Stimulated activated CD8-positive, alpha-beta memory T cell treated with anti-CD3 and anti-CD28 coated beads, Interleukin-4, amount 100 ng/mL, for 4 hours (primary cell): ENCODE data around the gene NEUROG2.
"Not testable (repeated sequence)": the region's sequence is repeated elsewhere in the genome, so short reads cannot be mapped to it uniquely, and the experiment has no call there.

ENCODE experiments used
- DNase-seq, 2 donors: peaks; one replicate each; pipeline ENCODE4 v3.0.0-alpha.2; 2020; ENCODE audit warnings: low read depth in 2 of 2, low spot score in 1 of 2

NEUROG2 gene

GRCh38 chr4:112492321-112492720 lies 23.7 kb downstream of the NEUROG2 start:
- DNase-seq, result no peak

DNA sequence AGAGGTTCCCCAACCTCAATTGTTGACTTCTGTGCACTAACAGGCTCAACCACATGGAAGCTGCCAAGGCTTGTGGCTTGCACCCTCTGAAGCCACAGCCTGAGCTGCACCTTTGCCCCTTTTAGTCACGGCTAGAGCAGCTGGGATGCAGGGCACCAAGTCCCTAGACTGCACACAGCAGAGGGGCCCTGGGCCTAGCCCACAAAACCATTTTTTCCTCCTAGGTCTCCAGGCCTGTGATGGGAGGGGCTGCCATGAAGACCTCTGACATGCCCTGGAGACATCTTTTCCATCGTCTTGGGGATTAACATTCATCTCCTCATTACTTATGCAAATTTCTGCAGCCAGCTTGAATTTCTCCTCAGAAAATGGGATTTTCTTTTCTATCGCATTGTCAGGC lies 25.2 kb downstream of the NEUROG2 start:
- not testable (repeated sequence) for DNase-seq

DNA sequence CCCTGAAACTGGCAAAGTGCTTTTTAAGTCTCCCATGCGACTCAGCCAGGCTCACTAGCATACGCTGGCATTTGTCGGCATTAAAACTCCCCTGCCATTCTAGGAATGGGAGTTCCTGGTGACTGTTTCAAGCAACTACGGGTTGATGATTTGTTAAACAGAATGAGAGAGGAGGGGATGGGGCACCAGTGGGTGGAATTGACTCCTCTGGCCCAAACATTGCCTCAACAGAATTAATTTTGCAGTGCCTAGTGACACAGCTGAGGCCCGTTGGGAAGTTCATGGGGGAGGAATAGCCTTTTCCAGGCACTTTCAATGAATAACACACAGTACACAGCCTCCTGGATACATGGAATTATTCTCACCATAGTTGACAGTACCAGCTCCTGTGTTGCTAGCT lies 30.1 kb downstream of the NEUROG2 start:
- DNase-seq, result no peak

DNA sequence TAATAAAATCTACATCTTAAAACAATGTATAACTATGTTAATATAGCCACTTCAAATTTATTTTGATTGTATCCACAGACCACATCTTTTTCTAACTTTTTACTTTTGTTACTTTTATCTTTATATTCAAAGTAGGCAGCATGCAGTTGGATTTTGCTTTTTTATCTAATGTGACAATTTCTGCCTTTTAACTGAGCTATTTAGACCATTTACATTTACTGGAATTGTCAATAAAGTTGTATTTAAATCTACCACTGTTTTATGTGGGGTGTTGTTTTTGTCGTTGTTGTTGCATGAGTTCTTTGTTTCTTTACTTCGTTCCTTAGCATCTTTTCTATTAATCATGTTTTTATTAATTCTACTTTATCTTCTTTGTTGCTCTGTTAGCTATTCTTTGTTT lies 42.0 kb downstream of the NEUROG2 start:
- no peak for DNase-seq

DNA sequence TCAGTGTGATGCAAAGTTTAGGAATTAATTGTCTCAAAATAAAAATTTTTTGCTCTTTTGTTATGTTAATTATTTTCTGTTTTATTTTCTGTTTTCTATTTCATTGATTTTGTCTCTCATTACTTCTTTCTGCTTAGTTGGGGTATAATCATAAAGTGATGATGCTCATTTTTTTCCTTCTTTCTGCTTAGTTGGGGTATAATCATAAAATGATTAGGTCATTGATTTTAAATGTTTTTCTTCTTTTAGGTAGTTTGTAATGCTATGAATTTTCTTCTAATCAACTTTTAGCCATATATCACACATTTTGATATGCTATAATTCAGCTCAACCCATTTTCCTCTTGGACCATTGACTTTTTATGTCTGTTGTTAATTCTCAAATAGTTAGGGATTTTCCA lies 43.7 kb downstream of the NEUROG2 start:
- no peak for DNase-seq
